ENCODE results near the gene OR51A7.
"Not testable (repeated sequence)": the region's sequence is repeated elsewhere in the genome, so short reads cannot be mapped to it uniquely, and the experiment has no call there.

The OR51A7 gene

DNA sequence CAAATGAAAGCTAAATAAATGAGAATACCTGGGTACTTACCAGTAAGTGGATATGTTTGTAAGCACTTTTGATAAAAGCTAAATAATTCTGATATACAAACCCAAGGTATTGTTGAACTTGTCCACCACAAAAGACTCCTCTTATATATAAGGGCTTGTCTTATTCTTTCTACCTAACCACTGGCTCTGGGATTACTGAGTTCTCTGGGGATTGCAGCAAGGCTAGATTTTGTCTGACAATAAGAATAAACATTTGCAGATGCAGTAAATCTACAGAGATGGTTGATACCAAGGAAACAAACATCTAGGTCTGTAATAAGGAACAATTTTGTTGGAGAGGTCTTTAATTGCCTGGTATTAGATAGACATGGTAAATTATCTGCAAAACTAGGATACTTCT is 43.9 kb downstream of the OR51A7 start, which contains the start of gene OR51A4:
Gene OR51A4, minus strand, starts transcription at position 101 of the 400 bp plus-strand sequence. CDS start 505 bp downstream, outside the sequence.
- no peak for DNase-seq (ENCODE audit: low read depth)
- TF ChIP-seq, protein P1, sequence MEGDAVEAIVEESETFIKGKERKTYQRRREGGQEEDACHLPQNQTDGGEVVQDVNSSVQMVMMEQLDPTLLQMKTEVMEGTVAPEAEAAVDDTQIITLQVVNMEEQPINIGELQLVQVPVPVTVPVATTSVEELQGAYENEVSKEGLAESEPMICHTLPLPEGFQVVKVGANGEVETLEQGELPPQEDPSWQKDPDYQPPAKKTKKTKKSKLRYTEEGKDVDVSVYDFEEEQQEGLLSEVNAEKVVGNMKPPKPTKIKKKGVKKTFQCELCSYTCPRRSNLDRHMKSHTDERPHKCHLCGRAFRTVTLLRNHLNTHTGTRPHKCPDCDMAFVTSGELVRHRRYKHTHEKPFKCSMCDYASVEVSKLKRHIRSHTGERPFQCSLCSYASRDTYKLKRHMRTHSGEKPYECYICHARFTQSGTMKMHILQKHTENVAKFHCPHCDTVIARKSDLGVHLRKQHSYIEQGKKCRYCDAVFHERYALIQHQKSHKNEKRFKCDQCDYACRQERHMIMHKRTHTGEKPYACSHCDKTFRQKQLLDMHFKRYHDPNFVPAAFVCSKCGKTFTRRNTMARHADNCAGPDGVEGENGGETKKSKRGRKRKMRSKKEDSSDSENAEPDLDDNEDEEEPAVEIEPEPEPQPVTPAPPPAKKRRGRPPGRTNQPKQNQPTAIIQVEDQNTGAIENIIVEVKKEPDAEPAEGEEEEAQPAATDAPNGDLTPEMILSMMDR (conservative IDR thresholded peaks at IDR 0.05; ENCODE audit: low read depth, low read length) = no peak
- no peak within 1 kb of the TSS for H3K4me3 ChIP-seq (ENCODE audit: low read length)

DNA sequence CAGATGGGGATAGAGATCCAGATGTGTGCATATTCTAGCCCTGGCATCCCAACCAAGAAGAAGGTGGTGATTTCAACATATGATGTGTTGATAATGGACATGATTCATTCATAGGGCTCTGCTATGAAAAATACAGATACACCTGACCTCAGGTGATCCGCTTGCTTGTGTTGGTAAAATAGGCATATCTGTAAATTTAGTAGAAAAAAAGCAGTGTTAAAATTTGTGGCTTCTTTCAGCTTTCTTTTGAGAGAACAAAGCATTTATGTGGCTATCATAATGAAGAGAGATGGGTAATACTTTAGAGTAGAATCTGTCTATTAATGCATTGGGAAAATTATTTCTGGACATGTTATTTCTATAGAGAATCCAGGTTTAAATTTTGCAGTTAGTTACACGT is 52.0 kb downstream of the OR51A7 start, which contains the start of gene OR51A2:
Gene OR51A2, minus strand, starts transcription at position 101 of the 400 bp plus-strand sequence. Its CDS starts 0 bp downstream, at position 101.
- not testable (repeated sequence) for H3K4me3 ChIP-seq (ENCODE audit: low read length)

GRCh38 chr11:4957396-4957795 is 53.8 kb downstream of the OR51A7 start:
- H3K4me3 ChIP-seq (ENCODE audit: low read length) = no peak overlapping the region
- TF ChIP-seq, protein P1 (conservative IDR thresholded peaks at IDR 0.05; ENCODE audit: low read depth, low read length) = no peak
- DNase-seq (ENCODE audit: low read depth) = no peak

More for the DNA sequence above, 52.0 kb downstream of the OR51A7 start, which contains the start of gene OR51A2:
- DNase-seq (ENCODE audit: low read depth) = not testable (repeated sequence)

Data from retinal pigment epithelial cell (primary cell).